GM19035 (cell line): ENCODE results near the gene DNER.
"Not testable (repeated sequence)": the region's sequence is repeated elsewhere in the genome, so short reads cannot be mapped to it uniquely, and the experiment has no call there.

Experiments used
- ATAC-seq: cut with Tn5 transposase; IDR thresholded peaks from one replicate; pipeline ENCODE4 v1.9.1; 2021; ENCODE audit not compliant: unreplicated experiment

The DNER gene

DNA sequence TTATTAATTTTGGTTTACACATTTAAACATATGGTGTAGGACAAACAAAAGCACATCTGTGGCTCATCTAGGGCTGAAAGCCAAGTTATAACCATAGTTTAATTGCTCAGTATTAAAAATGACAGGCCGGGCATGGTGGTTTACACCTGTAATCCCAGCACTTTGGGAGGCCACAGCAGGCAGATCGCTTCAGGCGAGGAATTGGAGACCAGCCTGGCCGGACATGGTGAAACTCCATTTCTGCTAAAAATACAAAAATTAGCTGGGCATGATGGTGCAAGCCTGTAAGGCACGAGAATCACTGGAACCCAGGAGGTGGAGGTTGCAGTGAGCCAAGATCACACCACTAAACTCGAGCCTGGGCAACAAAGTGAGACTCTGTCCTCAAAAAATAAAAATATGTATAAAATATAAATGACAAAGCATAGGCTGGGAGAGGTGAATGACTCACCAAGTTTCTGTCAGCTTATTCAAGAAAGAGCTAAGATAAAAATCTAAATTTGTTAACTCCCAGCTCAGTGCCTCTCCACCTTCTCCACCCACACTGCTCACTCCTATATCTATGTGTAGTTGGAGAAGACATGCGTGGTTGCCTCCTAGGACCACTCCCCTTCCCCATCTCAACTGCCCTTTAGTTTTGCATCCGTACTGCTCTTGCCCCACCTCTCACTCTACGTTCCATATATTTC lies 364.1 kb downstream of the DNER start:
- no peak for ATAC-seq

DNA sequence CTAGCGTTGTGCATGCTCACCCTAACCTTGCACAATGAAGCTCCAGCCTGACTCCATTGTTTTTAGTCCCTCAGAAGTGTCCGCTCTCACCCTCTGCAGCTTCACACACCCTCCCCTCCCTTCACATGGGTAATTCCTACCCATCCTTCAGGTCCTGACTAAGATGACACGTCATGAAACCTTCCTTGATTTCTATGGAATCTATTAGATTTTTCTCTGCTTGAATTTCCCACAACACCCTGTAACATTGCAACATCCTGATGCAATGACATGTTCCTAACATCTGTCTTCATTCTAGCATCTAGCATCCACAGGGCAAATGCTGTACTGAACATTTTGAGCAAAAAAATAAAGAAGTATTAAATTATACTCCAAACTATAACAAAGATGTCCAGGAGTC lies 366.2 kb downstream of the DNER start:
- ATAC-seq = no peak

DNA sequence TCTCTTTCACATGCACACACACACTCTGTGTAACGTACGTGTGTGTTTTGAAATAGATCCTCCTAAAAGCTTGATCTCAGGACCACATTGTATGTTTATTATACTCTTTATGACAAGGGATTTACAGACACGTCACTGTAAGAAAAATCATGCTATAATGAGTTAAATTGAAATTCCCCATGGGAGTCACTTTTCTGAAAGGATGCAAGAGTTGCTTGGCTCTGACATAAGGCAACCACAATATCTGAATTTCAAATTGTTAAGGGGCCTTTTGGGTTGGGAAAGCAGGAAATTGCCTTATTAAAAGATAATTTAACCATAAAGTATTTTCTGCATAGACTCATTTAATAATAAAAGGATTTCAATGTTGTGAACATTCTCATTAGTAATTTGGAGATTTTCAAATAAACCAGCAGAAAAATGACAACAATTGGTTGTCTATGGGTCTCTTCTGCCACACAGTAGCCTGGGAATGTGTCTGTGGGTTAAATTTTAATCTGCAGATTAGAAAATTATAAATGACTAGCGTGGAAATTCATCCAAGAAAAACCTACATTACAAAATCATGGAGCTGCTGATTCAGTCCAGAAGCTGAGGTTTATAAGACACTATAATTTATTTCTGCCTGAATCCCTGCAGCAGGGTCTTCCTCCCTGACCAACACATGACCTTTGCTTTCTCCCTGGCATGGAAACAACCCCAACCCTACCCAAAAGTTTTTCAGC lies 367.4 kb downstream of the DNER start:
- no peak for ATAC-seq

DNA sequence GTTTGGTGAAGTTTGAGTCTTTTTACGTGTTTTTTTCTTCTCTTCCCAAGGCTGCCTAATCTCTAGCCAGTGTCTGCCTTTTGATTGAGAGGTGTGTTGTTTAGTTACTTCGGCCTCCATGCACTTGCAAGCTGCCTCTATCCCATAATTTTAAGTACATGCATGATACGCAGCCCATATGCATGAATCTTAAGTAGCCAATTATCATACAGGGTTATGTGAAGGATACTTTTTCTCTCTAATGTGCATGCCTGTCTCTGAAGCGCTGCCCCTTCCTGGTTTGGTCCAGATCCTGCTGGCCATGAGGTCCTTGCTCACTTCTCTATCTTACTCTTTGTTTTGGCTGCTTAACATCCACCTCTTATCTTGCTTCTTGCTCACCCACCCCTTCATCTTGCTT lies 369.4 kb downstream of the DNER start:
- no peak for ATAC-seq

- no peak for ATAC-seq
Measured at GRCh38 chr2:229344151-229344551, 370.2 kb downstream of the DNER start.

- no peak for ATAC-seq
Measured at GRCh38 chr2:229343661-229344060, 370.7 kb downstream of the DNER start.

DNA sequence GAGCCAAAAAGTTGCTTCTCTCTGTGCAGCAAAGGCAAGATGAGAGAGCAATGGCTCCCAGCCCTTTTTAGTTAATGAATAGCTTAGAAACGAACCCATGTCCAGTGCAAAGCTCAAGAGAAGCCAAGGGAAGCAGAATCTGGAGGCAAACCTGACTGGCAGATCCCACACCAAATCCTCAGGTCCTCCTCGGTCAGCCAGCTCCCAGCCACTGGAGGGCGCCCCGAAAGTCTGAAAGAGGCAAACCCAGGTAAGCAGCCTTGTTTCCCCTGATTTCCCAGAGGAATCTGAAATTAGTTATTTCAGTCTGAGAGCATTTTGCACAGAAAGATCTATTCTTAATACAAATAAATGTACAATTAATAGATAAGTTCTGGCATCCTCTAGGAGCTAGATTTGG lies 372.0 kb downstream of the DNER start:
- ATAC-seq = no peak

GRCh38 chr2:229340086-229340760 lies 374.1 kb downstream of the DNER start:
- ATAC-seq = no peak

GRCh38 chr2:229339618-229340017 lies 374.7 kb downstream of the DNER start:
- ATAC-seq = no peak

- ATAC-seq = not testable (repeated sequence)
Measured at GRCh38 chr2:229339171-229339570, 375.2 kb downstream of the DNER start.

DNA sequence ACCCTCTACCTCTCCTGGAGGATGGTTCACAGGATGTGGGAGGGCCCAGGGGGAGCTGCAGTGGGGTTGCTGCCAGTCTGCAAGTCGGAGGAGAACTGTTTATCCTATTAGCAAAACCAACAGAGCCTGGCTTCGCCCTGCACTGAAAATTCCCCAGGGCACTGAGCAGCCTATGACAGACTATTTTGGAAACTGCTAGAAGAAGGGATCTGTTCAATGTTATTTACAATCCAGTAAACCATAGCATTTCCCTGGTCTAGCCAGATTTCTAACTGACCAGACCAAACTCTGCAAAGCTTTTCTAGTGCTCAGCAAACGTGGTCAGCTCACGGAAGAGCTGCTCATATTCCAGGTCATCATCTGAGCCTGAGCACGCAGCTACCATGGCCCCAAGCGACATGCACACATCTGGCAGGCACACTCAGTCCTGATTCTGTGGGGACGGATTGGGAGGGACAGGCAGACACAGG lies 378.4 kb downstream of the DNER start:
- no peak for ATAC-seq

DNA sequence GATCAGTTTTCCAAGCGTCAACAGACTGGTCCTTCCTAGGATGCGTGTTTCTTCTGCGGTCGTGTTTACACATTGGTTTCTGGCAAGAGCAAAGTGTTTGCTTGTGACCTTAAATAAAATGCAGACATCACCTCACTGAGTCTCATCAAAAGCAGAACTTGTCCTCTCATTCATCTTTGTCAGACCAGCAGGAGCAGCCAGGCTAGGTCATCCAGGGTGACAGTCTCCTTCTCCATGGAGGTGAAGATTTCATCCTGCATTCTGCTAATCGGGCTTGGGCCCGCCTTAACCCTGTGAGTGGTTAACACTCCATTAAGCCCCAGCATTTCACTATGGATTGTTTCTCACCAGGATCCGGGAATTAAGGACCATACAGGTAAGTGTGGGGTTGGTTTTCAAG lies 379.0 kb downstream of the DNER start:
- no peak for ATAC-seq

- no peak for ATAC-seq
Measured at GRCh38 chr2:229330952-229331351, 383.4 kb downstream of the DNER start.

GRCh38 chr2:229319558-229319957 lies 394.8 kb downstream of the DNER start:
- no peak for ATAC-seq

DNA sequence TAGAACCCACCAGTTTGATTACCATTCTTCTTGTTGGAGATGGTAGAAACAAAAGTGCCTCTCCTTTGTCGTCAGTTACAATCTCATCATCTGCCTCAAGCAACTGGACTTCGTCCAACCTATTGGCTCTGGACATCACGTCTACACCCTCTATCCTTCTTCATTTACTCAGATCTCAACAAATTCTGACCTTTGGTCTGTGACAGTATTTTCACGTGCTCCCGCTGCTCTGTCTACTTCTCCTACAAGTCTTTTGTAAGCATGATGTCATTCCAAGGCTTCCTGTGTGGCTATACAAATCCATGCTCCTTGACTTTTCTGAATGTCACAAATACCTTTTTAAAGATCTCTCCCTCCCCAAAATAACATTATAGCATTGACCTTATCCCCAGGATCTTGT lies 400.2 kb downstream of the DNER start:
- ATAC-seq = no peak

DNA sequence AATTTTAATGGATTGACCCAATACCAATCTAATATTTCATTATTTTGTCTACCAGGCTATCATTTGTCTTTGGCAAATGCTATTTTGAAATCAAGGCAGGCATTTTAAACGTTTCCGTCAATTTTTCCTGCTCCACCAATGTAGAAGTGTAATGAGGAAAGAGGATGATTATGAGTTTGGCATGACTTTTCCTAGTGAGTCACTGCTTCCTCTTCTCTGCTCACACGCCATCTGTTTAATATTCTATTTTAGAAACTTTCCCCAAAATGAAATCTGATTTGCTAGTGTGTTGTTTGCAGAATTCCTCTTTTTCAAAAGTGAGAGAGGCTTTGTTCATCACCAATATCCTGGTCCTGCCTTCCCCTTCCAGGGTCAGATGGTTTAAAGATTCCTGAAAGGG lies 400.8 kb downstream of the DNER start:
- no peak for ATAC-seq
